Gastrocnemius medialis (tissue), 4 donors: ENCODE results near the gene KCNS3.

ENCODE experiments used
- CTCF ChIP-seq, 5 experiments: fragments of 450-650 bp in 3 of 5; fragments of 200-600 bp in 2 of 5; sonication (generic) in 2 of 5; IDR thresholded peaks in 4 of 5; conservative IDR thresholded peaks in 1 of 5; 1 replicate in 4 of 5; 2 replicates in 1 of 5; pipeline ENCODE4 v1.5.1; 2016 to 2019; ENCODE audit warnings: antibody characterized with exemption in 5 of 5, mild to moderate bottlenecking in 3 of 5, moderate library complexity in 3 of 5
- POLR2A ChIP-seq, 2 donors: fragments of 450-650 bp; IDR thresholded peaks; one replicate each; pipeline ENCODE4 v1.6.1; 2017; ENCODE audit warnings: antibody characterized with exemption in 2 of 2, mild to moderate bottlenecking in 2 of 2, moderate library complexity in 2 of 2

GRCh38 chr2:17850151-17850550, 28.3 kb upstream of the KCNS3 start:
- TF ChIP-seq CTCF (IDR thresholded peaks at IDR 0.05 in 4 of 5, conservative IDR thresholded peaks at IDR 0.05 in 1 of 5) (no peak), POLR2A (IDR thresholded peaks at IDR 0.05) (no peak)
